ENCODE results near the gene BSN.
"Not testable (repeated sequence)": the region's sequence is repeated elsewhere in the genome, so short reads cannot be mapped to it uniquely, and the experiment has no call there.

BSN gene

DNA sequence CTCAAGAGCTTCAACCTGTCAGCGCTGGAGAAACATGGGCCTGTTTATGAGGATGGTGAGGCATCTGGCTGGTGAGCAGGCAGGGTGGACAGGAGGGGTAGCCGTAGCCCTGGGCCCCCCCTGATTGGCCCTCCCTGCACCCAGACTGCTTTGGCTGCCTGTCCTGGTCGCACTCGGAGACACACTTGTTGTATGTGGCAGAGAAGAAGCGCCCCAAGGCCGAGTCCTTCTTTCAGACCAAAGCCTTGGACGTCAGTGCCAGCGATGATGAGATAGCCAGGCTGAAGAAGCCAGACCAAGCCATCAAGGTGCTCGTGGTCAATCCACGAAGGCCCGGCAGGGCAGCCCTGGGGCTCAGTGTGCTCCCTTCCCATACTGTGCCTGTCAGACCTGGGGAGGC, 121.6 kb downstream of the BSN start:
- no peak for DNase-seq

DNA sequence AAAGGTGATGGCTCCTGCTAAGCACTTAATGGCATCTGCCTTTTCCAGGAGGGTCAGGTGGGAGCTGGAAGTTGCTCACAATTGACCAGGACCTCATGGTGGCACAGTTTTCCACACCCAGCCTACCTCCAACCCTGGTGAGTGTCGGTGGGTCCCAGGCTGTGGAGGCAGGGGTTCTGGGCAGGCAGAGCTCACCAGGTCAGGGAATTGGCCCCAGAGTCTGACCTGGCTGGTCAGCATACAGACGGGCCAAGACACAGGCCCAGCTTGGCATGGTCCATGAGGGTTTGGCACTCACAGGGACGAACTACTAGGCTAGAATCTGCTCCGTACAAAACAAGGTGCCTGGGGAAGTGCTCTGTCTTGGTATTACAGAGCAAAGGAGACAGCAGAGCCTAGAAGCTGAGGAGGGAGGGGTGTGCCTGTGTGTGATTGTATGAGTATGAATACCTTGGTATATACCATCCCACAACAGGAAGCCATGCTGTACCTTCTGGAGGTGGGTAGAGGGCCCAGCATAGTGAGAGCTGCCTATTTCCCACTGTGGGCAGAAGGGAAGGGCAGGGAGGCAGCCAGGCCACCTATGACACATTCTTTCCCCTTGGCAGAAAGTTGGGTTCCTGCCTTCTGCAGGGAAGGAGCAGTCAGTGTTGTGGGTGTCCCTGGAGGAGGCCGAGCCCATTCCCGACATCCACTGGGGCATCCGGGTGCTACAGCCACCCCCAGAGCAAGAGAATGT, 126.4 kb downstream of the BSN start:
- DNase-seq: no peak

- no peak for DNase-seq
Measured at GRCh38 chr3:49681232-49681522, 126.9 kb downstream of the BSN start.

GRCh38 chr3:49681543-49681942, 127.3 kb downstream of the BSN start:
- DNase-seq: no peak

DNA sequence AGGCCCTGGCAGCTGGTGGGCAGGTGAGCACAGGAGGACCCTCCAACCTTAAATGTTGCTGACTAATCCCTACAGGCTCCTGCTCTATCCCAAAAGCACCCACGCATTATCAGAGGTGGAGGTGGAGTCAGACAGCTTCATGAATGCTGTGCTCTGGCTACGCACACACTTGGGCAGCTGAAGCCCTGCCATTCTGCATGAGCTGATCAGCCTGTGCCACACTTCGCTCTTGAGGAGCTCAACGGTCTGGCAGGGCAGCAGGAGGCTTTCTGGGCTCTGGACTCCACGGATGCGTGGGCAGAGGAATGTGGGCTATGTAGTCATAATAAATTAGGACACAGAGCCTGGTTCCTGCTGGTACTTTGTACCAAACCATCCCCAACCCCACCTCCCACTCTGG, 128.9 kb downstream of the BSN start:
- no peak for DNase-seq

DNA sequence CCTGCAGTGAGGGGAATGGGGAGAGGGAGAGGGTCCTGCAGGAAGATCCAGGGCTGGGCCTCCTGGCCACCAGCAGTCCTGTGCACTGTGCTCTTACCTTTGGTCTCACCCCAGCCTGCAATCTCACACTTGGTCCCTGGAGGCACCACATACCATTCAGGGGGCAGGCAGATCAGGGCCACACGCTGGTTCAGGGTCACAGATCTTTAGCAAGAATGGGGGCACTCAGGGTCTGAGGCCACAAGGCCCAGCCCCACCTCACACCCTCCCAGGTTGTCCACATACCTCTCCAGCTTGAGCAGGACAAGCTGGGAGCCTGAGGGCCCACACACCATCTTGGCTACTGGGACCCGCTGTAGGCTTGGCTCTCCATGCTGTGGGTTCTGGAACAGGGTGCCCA, 130.2 kb downstream of the BSN start:
- not testable (repeated sequence) for DNase-seq

GRCh38 chr3:49685103-49685502, 130.8 kb downstream of the BSN start:
- DNase-seq: not testable (repeated sequence)

GRCh38 chr3:49685846-49686245, 131.6 kb downstream of the BSN start:
- DNase-seq: not testable (repeated sequence)

DNA sequence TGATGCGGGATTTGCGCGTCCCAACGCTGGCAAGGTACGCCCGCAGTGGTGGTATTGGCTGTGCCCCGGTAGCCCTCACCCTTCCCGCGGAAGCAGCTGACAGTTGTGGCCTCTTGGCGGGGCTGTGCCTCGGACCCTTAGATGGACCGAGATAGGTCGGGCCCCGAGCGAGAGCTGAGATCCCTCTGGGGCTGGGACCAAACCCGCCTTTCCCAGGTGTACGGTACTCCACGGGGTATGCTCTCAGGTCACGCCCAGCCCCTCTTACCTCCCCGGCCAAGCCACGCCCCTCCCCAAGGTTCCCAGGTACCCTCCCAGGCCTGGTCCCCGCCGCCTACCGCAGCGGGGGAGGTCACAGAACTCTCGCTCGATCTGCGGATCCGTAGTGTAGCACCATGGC, 132.1 kb downstream of the BSN start:
- not testable (repeated sequence) for DNase-seq

- DNase-seq: not testable (repeated sequence)
Measured at GRCh38 chr3:49686769-49687423, 132.6 kb downstream of the BSN start.

- not testable (repeated sequence) for DNase-seq
Measured at GRCh38 chr3:49687424-49687795, 133.1 kb downstream of the BSN start.

GRCh38 chr3:49688338-49689045, 134.2 kb downstream of the BSN start:
- DNase-seq: not testable (repeated sequence)

DNA sequence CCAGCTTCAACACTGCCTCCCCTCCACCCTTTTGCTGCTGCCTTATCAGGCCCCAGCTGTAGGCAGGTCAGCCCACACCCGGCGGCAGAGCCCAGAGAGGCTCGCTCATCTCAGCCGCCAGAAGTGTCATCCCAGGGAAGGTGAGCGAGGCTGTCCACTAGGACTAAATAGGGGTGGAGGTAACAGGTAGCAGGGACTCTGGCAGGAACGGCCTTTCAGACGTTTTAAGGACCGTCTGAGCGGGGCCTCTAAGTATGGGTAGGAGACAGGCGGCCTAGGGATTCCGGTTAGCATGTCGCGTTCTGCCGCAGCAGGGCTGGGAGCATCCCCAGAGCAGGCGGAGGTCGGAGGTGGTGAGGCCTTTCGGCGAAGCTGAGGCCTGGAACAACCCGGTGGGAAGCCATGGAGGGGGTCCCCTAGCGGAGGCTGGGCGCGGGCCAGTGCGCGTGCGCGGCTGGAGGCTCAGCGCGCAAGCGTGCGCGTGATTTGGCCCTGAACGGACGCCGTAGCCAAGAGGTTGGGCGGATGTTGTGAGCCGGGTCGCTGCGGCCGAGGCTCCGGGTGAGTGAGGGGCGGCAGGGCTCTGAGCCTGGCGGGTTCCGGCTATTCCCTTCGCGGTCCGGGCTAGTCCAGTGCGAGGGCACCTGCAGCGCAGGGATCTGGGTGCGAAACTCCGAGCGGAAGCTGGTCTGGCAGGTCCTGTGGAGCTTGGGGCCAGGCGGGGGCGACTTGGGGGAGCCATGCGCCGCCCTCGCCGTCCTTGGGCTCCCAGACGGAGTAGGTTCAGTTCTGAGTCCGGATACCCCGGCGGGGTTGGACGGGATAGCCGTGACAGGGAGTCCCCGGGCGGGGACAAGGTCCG, 135.0 kb downstream of the BSN start, which contains the start of the genes MST1 and RNF123:
Gene MST1 (minus strand): TSS at position 429 of the 862 bp plus-strand sequence. CDS start 783 bp downstream, outside the sequence.
Gene RNF123 (plus strand): TSS at position 512 of the 862 bp plus-strand sequence. CDS start 1,609 bp downstream, outside the sequence.
- DNase-seq: no peak

DNA sequence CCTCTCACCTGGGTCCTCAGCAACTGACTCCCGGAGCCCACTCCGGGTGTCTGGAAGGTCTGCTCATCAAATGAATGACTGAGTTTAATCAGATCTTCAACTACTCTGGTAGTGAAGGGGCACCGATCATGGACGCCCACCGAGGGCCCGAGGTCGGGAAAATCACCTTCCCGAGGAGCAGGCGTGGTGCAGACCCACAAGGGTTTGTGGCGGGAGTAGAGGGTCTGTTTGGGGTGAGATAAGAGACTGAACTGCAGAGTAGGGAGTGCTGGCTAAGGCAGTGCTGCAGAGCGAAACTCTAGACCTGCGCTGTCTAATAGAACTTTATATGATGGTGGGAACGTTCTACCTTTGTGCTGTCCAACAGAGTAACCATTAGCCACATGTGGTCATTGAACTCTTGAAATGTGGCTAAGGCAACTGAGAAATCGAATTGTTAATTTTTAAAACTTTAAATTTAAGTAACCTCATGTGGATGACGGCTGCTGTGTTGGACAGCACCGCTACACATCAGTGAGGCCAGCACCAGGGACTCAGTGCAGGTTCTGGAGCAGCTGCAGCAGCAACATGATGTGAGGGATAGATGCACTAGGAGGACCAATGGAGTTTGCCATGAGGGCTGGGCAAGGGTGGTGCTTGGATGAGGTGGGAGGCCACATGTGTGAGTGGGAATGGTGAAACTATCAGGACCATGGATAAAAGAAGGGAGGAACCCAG, 135.8 kb downstream of the BSN start:
- DNase-seq: not testable (repeated sequence)

- DNase-seq: not testable (repeated sequence)
Measured at GRCh38 chr3:49690856-49691255, 136.6 kb downstream of the BSN start.

DNA sequence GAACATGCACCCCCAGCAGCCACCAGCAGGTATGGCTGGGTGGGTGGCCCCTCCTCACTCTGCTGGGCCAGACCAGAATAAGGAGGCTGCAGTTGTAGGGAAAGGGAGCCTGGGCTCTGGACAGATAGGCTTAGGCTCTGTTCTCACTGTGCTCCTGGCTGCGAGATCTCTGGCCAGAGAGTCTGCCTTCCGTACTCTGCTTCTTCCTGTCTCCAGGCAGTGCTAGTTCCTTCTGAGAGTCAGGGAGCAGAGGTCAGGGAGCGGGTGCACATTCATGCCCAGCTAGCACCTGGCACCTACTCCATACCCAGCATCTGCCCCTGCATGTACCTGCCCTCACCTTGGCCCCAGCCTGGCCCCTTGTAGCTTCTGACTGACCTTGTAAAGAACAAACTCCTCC, 137.2 kb downstream of the BSN start:
- DNase-seq: not testable (repeated sequence)

GRCh38 chr3:49694409-49695070, 140.3 kb downstream of the BSN start:
- DNase-seq: not testable (repeated sequence)

DNA sequence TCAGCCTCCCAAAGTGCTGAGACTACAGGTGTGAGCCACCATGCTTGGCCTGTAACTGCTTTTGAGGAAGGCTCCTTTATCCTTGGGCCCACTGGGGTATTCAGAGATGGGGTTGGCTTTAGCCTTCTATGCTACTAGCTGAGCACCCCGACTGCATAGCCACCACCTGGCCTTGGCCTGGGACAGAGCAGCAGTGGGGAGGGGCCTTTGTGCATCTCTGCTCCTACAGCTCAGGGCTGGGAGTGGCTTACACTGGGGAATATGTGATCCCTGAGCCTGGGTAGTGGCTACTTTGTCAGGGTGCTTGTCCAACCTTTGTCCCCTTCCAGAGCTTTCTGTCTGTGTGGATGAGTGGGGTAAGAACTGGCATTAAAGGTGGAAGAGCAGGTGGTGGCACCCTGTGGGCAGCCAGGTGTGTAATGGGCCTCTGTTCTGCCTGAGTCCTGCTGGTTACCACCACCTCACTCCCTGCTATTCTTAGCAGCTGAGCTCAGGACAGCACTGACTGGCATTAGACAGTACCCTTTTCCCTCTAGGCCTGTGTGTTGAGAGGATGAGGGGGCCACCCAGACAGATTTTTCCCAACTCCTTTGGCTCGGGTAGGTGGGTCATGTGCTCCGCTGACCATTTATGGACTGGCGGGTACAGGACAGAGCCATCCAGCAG, 141.2 kb downstream of the BSN start:
- DNase-seq: not testable (repeated sequence)

- DNase-seq: no peak
Measured at GRCh38 chr3:49699281-49699979, 145.2 kb downstream of the BSN start.

DNA sequence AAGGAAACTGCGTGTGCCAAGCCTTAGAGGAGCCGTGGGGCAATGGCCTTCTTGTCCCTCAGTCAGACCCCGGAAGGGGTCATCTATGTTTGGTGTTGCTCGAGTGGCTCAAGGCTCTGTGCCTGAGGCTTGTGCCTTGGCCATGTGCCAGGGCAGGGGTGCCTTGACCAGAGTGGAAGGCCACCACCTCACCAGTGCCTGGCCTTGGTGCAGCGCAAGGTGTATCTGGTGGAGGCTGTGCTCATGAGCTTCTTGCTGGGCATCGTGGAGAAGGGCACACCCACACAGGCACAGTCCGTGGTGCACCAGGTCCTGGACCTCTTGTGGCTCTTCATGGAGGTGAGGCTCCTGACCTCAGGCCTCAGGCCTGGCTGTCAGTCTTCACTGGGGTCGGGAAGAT, 145.7 kb downstream of the BSN start:
- DNase-seq: no peak

All from DMS79 treated with DMSO at 0.1 percent for 48 hours (cell line).